Measurements from ENCODE around the gene MXD3. TPM values are rescaled to one million over a fixed set of nuclear protein-coding genes. Genes with fewer than 3 reads are reported as not detected.

Gene MXD3
- total RNA-seq, 1 donor from 2014 or later = 31.1 TPM

DNA sequence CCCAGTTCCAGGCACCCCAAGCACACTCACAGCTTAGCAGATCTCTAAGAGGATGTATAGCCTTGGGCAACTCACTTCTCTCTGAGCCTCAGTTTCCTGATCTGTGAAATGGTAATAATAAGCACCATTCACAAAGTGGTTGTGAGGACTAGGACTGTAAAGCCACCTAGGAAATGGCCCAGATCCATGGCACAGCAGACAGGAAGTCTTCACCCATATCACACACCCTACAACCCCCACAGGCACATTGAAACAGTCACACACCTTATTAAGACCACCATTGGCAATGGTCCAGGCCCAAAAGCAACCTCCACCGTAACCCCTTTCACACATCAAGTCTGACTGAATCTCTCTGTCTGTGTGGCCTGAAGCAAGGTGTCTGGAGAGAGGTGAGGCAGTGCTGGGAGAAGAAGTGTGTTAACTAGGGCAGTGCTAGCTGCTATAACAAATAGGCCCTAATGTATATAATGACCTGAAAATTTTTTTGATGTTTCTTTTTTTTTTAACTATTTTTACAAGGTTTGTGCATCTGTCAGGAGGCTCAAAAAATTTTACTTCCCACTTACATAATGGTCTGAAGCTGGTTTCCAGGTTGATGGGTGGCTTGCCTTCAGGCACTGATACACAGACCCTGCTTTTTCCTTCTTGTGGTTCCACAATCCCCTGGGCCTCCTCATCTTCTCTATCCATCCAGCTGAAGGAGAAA lies 43.6 kb upstream of the MXD3 start:
- peaks cover 9% of the 10 kb centered on the region for H3K27me3 ChIP-seq
- no peaks in the 10 kb centered on the region for H3K9me3 ChIP-seq (ENCODE audit: low read depth)
- Mint-ChIP-seq H3K4me3 (no peak overlapping the region), H3K27ac (no peak overlapping the region), H3K36me3 (no peaks in the 10 kb centered on the region), H3K27me3 (ENCODE audit: insufficient read depth, low read depth) (peaks cover 17% of the 10 kb centered on the region), H3K9me3 (peaks cover 2% of the 10 kb centered on the region), H3K4me1 (peaks cover 41% of the 10 kb centered on the region)
- no peak overlapping the region for H2AFZ ChIP-seq (replicated peaks)
- TF ChIP-seq EZH2phosphoT487 (IDR thresholded peaks at IDR 0.05) (no peak), CTCF (IDR thresholded peaks at IDR 0.05) (no peak), EZH2 (IDR thresholded peaks at IDR 0.05) (no peak)
- H3K36me3 ChIP-seq = no peaks in the 10 kb centered on the region
- no peak overlapping the region for H3K4me2 ChIP-seq
- H3K4me3 ChIP-seq = no peak overlapping the region
- H3K27ac ChIP-seq = no peak overlapping the region
- peaks cover 6% of the 10 kb centered on the region for H3F3A ChIP-seq (ENCODE audit: low read depth)
- H4K20me1 ChIP-seq (ENCODE audit: low read depth) = peaks cover 5% of the 10 kb centered on the region
- peaks cover 9% of the 10 kb centered on the region for H3K4me1 ChIP-seq
- DNase-seq (ENCODE audit: low spot score) = no peak
- H3K79me2 ChIP-seq (ENCODE audit: low read depth) = peaks cover 10% of the 10 kb centered on the region
- H3K9ac ChIP-seq = no peak overlapping the region

- Histone ChIP-seq H3K4me1 (peaks cover 12% of the 10 kb centered on the region), H3K27me3 (peaks cover 9% of the 10 kb centered on the region), H4K20me1 (ENCODE audit: low read depth) (peaks cover 8% of the 10 kb centered on the region), H3K4me3 (no peak overlapping the region), H3K27ac (no peak overlapping the region), H3K4me2 (no peak overlapping the region), H3F3A (ENCODE audit: low read depth) (peaks cover 12% of the 10 kb centered on the region), H3K79me2 (ENCODE audit: low read depth) (peaks cover 16% of the 10 kb centered on the region), H3K9ac (no peak overlapping the region), H3K36me3 (no peaks in the 10 kb centered on the region), H2AFZ (replicated peaks) (no peak overlapping the region), H3K9me3 (ENCODE audit: low read depth) (no peaks in the 10 kb centered on the region)
- Mint-ChIP-seq H3K4me3 (no peak overlapping the region), H3K27me3 (ENCODE audit: insufficient read depth, low read depth) (peaks cover 17% of the 10 kb centered on the region), H3K36me3 (no peaks in the 10 kb centered on the region), H3K9me3 (peaks cover 2% of the 10 kb centered on the region), H3K4me1 (peaks cover 42% of the 10 kb centered on the region), H3K27ac (no peak overlapping the region)
- no peak for DNase-seq (ENCODE audit: low spot score)
- TF ChIP-seq EZH2phosphoT487 (IDR thresholded peaks at IDR 0.05) (no peak), EZH2 (IDR thresholded peaks at IDR 0.05) (no peak), CTCF (IDR thresholded peaks at IDR 0.05) (no peak)
These were observed 43.0 kb upstream of the MXD3 start for GRCh38 chr5:177354711-177355110.

DNA sequence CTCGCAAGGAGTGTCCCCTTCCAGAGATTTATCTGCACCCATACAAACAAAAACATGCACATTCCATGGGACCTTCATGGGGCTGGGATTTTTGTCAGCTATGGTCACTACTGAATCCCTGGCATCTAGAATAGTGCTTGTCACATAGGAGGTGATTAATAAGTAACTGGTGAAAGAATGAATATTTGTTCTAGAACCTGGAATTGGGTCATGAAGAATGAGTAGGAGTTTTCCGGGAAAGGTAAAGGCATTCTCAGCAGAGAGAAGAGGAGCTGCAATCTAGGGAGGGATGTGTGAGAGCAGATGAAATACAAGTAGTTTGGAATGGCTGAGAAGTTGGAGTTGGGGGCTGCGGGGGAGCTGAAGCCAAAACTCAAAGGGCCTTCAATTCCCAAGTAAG lies 42.6 kb upstream of the MXD3 start:
- Mint-ChIP-seq H3K4me1 (peaks cover 45% of the 10 kb centered on the region), H3K36me3 (no peaks in the 10 kb centered on the region), H3K4me3 (peak overlapping the region; percentile 2), H3K9me3 (peaks cover 2% of the 10 kb centered on the region), H3K27me3 (ENCODE audit: insufficient read depth, low read depth) (peaks cover 17% of the 10 kb centered on the region), H3K27ac (no peak overlapping the region)
- no peak overlapping the region for H3K27ac ChIP-seq
- no peak overlapping the region for H3K4me3 ChIP-seq
- H3K4me2 ChIP-seq = no peak overlapping the region
- peaks cover 9% of the 10 kb centered on the region for H3K27me3 ChIP-seq
- no peak overlapping the region for H2AFZ ChIP-seq (replicated peaks)
- TF ChIP-seq CTCF (IDR thresholded peaks at IDR 0.05) (no peak), EZH2 (IDR thresholded peaks at IDR 0.05) (no peak), EZH2phosphoT487 (IDR thresholded peaks at IDR 0.05) (no peak)
- peaks cover 12% of the 10 kb centered on the region for H3K4me1 ChIP-seq
- H3K9ac ChIP-seq = no peak overlapping the region
- peaks cover 8% of the 10 kb centered on the region for H4K20me1 ChIP-seq (ENCODE audit: low read depth)
- H3K36me3 ChIP-seq = no peaks in the 10 kb centered on the region
- peaks cover 17% of the 10 kb centered on the region for H3F3A ChIP-seq (ENCODE audit: low read depth)
- H3K79me2 ChIP-seq (ENCODE audit: low read depth) = peaks cover 21% of the 10 kb centered on the region
- DNase-seq (ENCODE audit: low spot score) = no peak
- H3K9me3 ChIP-seq (ENCODE audit: low read depth) = no peaks in the 10 kb centered on the region

All from neural progenitor cell (in vitro differentiated cells).